A549 treated with RU486 at 1 μM for 4 hours (cell line): Measurements from ENCODE around the gene CPA2. TPM values are rescaled to one million over a fixed set of nuclear protein-coding genes. Genes with fewer than 3 reads are reported as not detected.

Source experiments
- total RNA-seq: library from RNA; stranded (reverse); fragments of 200-300 nt; extraction: Qiagen RNA extraction; gene quantifications from 5 replicates; pipeline ENCODE4 v1.2.3, GENCODE V29; 2022; ENCODE audit warnings: low read depth

CPA2 gene
- 0.15 TPM in 1 of 5 replicates, not detected in the others for total RNA-seq

GRCh38 chr7:130266258-130266960 is at the start of gene CPA2:
Gene CPA2 (plus strand): TSS chr7:130266863. CDS start chr7:130266882, 19 bp downstream.

GRCh38 chr7:130292682-130293257 is 26.1 kb downstream of the CPA2 start, which contains the start of gene CPA4:
Gene CPA4 (plus strand): TSS chr7:130293161. CDS start chr7:130293181, 20 bp downstream.

Other genes starting within 250 kb of the CPA2 start
- gene ZC3HC1, start 215.5 kb upstream of the CPA2 start, total RNA-seq, result 25.2 to 28.4 TPM (median 26.0 TPM) in 5 replicates
- gene KLHDC10, start 196.3 kb upstream of the CPA2 start, total RNA-seq, result 9.4 to 16.8 TPM (median 14.1 TPM) in 5 replicates
- 11.1 to 18.2 TPM (median 15.9 TPM) in 5 replicates for gene TMEM209, start 61.5 kb upstream of the CPA2 start, total RNA-seq
- gene SSMEM1, start 59.0 kb upstream of the CPA2 start, total RNA-seq, result not detected in 5 replicates
- 6.5 to 9.6 TPM (median 6.8 TPM) in 5 replicates for gene CPA4, start 26.3 kb downstream of the CPA2 start, total RNA-seq
- gene CPA5, start 78.0 kb downstream of the CPA2 start, total RNA-seq, result not detected in 5 replicates
- gene CPA1, start 113.6 kb downstream of the CPA2 start, total RNA-seq, result not detected in 5 replicates
- 11.6 to 13.8 TPM (median 13.3 TPM) in 5 replicates for gene CEP41, start 174.2 kb downstream of the CPA2 start, total RNA-seq
- gene MEST, start 225.2 kb downstream of the CPA2 start, total RNA-seq, result 30.3 to 39.6 TPM (median 36.7 TPM) in 5 replicates